ENCODE results near the gene WIF1. TPM values are rescaled to one million over a fixed set of nuclear protein-coding genes. Genes with fewer than 3 reads are reported as not detected.

The WIF1 gene
- total and polyA plus RNA-seq, 2 of the 4 experiments (the other 2 are of a cell fraction), result not detected

- Histone ChIP-seq H3K56ac (ENCODE audit: extremely low read depth, insufficient read depth, low read length) (no peak overlapping the region), H3K9me3 (ENCODE audit: control insufficient read depth, insufficient read depth, low read length) (no peaks in the 10 kb centered on the region), H3K23ac (ENCODE audit: low read depth, low read length) (no peak overlapping the region), H4K20me1 (ENCODE audit: insufficient read depth, low read length) (no peaks in the 10 kb centered on the region), H3K27ac (ENCODE audit: insufficient read depth, low read length) (no peak overlapping the region), H4K5ac (ENCODE audit: low read depth, low read length) (no peak overlapping the region), H3K14ac (replicated peaks; ENCODE audit: low read depth, low read length) (no peak overlapping the region), H2AK9ac (replicated peaks; ENCODE audit: low read depth, low read length, poor library complexity) (no peak overlapping the region), H2BK5ac (ENCODE audit: low read depth, low read length, poor library complexity, severe bottlenecking) (no peak overlapping the region), H2BK20ac (ENCODE audit: low read depth, low read length) (no peak overlapping the region), H4K8ac (ENCODE audit: low read depth in 2 of 2, low read length in 2 of 2) (no peak overlapping the region), H3K4me1 (ENCODE audit: control insufficient read depth, insufficient read depth, low read length) (no peaks in the 10 kb centered on the region), H3K4me3 (ENCODE audit: insufficient read depth, low read depth, low read length) (no peak overlapping the region), H2AFZ (replicated peaks; ENCODE audit: low read length, poor library complexity) (no peak overlapping the region), H3K4ac (ENCODE audit: low read depth, low read length) (no peak overlapping the region), H3K79me1 (ENCODE audit: low read depth in 1 of 2, low read length in 2 of 2) (no peaks in the 10 kb centered on the region), H3K9ac (ENCODE audit: low read depth, low read length) (no peak overlapping the region), H2BK120ac (ENCODE audit: low read depth, low read length) (no peak overlapping the region), H3K9me1 (ENCODE audit: insufficient read depth, low read length) (no peaks in the 10 kb centered on the region), H3K36me3 (ENCODE audit: control insufficient read depth, insufficient read depth, low read length) (no peaks in the 10 kb centered on the region), H3K27me3 (ENCODE audit: control insufficient read depth, insufficient read depth, low read length) (peaks cover 2% of the 10 kb centered on the region; the same call in 1 of the 2 replicates), H3K4me2 (ENCODE audit: low read depth, low read length) (no peak overlapping the region), H2AK5ac (ENCODE audit: low read depth, low read length) (no peak overlapping the region), H3K18ac (ENCODE audit: low read depth, low read length) (no peak overlapping the region), H4K91ac (ENCODE audit: insufficient read depth, low read depth, low read length) (no peak overlapping the region), H2BK15ac (ENCODE audit: low read depth, low read length) (no peak overlapping the region)
- in situ Hi-C loops (cut with MboI; ENCODE audit: low sequenced_read_pairs) (no loop called here), intact Hi-C loops (cut with micrococcal nuclease) (no loop called here), dilution Hi-C loops (cut with HindIII; ENCODE audit: low sequenced_read_pairs, unreplicated experiment) (no loop called here)
- ATAC-seq (ENCODE audit: low read depth) (no peak), DNase-seq (no peak)
- CTCF ChIA-PET, result no interaction called here
- POLR2A ChIA-PET (ENCODE audit: unreplicated experiment), result no interaction called here
- no TSS peak for BruUV-seq (replicated peaks)
- TF ChIP-seq SMC3 (IDR thresholded peaks at IDR 0.05; ENCODE audit: low read depth, low read length) (no peak), RCOR1 (IDR thresholded peaks at IDR 0.05; ENCODE audit: insufficient replicate concordance, low read length) (no peak), NFE2L2 (IDR thresholded peaks at IDR 0.05; ENCODE audit: low read depth, low read length) (no peak), MXI1 (IDR thresholded peaks at IDR 0.05; ENCODE audit: borderline replicate concordance, low read depth, low read length) (no peak), RFX5 (IDR thresholded peaks at IDR 0.05; ENCODE audit: low read depth, low read length) (no peak), MAFK (IDR thresholded peaks at IDR 0.05; ENCODE audit: low read depth, low read length) (no peak), CHD1 (IDR thresholded peaks at IDR 0.05; ENCODE audit: low read depth, low read length) (no peak), BHLHE40 (IDR thresholded peaks at IDR 0.05; ENCODE audit: low read depth, low read length) (no peak), CTCF (conservative IDR thresholded peaks at IDR 0.05; ENCODE audit: low read depth, low read length) (no peak), POLR2A (IDR thresholded peaks at IDR 0.05; ENCODE audit: low read depth, low read length) (no peak), ELK1 (IDR thresholded peaks at IDR 0.05; ENCODE audit: borderline replicate concordance, low read depth, low read length) (no peak)
- no CpG with 5 or more reads among the region's 8 CpGs for WGBS, 2 experiments (ENCODE audit: extremely low coverage in 2 of 2, insufficient read length in 1 of 2)
Measured at GRCh38 chr12:65067383-65067782, 53.7 kb downstream of the WIF1 start.

Measured in IMR-90 (cell line).